SKM-1 (cell line): ENCODE data around the gene TEKT4.
"Not testable (repeated sequence)": the region's sequence is repeated elsewhere in the genome, so short reads cannot be mapped to it uniquely, and the experiment has no call there.

ENCODE experiments used
- DNase-seq: peaks from one replicate; lab custom pipeline; 2025; ENCODE audit not compliant: unreplicated experiment; lab: John Stamatoyannopoulos, UW

The TEKT4 gene

DNA sequence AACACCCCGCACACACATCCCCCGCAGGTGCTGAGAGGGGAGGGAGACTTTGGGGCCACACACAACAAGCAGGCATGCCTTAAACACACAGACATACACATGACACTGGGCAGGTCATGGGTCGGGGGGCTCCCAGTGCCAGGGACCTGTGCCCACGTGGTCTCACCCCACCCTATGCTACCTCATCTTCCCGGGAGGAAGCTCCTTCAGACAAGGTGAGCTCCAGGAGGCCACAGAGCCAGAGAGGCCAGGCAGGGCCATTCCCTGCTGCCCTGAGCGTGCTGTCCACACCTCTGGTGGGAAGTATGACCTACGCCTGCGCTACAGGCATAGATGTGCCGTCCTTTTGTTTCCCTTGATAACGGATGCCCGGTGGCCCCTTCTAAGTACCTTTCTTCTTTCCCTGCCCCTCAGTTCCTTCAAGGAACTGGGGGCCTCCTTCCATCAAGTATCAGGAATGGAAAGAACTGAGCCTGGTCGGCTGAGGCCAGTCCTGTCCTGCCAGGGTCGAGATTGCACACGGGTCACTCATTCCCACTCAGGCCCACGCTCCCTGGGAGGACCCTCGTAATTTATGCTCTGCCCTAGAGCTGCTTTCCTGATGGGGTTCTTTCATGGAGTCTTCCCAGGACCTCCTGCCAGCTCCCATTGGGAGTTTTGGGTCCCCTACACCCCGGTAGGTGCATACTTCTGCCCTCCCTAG is 4.7 kb downstream of the TEKT4 start:
- DNase-seq, result no peak

DNA sequence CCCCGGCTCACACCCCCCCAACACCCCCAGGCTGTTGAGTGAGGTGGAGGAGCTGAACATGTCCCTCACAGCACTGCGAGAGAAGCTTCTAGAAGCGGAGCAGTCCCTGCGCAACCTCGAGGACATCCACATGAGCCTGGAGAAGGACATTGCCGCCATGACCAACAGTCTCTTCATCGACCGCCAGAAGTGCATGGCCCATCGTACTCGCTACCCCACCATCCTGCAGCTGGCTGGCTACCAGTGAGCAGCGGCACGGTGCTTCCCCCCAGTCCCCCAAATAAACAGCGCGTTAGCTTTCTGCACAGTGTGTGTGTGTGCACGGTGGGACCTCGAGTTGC is 5.3 kb downstream of the TEKT4 start:
- DNase-seq, result no peak

DNA sequence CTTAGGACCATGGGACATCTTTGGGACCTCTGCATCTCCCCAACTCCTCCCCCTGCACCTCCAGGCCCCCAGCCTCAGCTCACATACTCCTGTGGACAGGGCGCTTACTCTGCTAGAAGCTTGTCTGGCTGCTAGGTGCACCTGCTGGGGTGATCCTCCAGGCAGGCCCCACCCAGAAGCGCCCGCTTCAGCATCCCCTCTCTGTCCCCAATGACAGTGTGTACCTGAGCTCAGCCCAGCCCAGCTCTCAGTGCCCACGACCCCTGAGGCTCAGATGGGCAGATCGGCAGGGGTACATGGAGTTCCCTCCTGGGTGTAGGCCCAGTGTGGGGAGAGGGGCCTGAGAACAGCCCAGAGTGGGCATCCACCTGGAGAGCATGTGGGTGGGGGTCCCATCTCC is 5.9 kb downstream of the TEKT4 start:
- DNase-seq, result no peak

DNA sequence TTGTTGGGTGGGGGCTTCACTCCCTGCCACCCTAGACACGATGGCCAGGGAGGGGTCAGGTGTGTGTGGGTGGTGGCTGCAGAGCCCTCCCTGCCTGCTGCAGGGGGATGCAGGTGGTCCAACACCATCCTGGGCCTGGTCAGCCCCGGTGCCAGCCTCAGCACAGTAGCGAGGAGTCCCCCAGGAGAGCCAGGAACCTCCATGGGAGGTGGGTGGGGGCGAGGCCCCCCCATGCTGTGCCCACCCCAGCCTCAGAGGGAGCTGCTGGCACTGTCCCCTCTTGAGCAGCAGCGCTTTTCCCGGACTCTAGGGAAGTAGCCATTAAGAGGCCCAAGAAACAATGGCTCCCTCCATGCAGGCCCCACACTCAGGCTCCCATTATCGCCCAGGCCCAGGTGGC is 7.3 kb downstream of the TEKT4 start:
- DNase-seq, result not testable (repeated sequence)

DNA sequence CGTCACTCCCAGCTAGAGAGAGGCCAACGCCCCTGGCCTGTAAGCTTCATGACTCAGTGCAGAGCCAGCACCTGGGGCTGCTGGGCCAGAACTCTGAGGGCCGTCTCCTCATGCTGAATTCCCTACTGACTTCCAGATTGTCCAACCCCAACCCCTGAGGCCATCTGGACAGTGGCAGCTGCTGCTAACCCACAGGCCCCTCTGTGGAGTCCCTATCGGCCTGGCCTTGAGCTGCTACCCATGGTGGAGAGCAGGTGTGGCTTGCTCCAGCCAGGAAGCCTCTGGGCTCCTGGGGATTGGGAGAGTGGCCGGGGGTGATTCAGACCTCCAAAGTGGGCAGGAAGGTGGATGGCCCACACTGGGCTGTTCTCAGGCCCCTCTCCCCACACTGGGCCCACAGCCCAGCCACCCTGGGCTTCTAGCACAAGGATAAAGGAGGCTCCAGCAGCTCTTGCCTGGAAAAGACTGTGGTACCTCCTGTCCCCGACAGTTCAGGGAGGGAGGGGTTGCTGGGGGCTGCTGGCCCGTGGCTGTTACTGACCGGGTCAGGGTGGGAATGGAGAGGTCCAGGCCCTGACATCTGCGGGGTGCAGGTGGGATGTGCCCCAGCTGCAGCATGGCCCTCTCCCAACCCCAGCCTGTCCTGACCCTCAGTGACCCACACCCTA is 8.2 kb downstream of the TEKT4 start:
- DNase-seq, result no peak

DNA sequence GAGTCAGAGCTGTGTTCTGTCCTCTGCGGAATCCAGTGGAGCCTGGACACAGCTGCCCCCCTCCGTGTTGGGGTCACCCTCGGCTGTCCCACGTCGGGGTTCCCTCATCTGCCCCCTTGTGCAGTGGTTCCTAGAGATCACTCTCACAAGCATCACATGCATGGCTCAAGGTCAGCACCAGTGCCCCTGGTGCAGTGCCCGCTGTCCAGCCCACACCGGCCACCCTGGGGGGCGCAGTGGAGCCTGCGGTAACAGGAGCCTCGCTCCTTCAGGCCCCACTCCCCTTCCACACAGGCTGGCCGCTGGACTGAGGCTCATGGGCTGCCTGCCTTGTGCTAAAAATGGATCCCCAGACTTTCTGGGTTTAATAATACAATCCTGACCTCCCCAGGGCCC is 8.8 kb downstream of the TEKT4 start:
- DNase-seq, result no peak

DNA sequence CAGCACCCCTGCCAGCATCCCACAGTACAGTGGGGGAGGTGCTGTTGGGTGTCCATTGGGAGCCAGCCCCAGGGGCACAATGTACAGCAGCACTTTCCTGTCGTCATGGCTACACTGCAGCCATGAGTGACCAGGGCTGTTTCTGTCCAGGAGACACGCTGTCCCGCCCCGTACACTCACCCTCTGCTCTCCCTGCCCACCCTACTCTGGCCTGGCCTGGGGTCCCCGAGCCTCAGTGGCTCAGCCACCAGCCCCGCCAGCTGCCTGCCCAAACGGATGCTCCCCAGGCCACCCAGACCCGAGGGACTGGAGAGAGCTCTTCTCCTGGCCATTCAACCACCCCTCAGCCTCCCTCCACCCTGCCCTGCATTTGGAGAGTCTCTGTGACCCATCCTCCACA is 9.3 kb downstream of the TEKT4 start:
- DNase-seq, result no peak

DNA sequence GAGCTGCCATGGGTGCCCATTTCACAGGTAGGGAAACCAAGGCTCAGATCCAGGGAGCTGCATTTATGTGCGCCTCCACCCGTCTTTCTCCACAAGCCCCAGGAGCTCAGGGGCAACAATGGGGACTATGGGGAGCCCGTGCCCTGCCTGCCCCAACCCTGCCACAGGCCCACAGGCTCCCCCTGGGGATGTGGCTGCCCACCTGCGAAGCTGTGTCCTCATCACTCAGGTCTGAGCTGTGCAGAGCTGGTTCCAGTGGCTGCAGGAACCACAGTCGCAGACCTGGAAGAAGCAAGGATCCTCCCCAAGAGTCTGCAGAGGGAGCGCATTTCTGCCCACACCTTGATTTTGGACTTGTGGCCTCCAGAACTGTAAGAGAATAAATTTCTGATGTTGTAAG is 9.8 kb downstream of the TEKT4 start:
- DNase-seq, result no peak

DNA sequence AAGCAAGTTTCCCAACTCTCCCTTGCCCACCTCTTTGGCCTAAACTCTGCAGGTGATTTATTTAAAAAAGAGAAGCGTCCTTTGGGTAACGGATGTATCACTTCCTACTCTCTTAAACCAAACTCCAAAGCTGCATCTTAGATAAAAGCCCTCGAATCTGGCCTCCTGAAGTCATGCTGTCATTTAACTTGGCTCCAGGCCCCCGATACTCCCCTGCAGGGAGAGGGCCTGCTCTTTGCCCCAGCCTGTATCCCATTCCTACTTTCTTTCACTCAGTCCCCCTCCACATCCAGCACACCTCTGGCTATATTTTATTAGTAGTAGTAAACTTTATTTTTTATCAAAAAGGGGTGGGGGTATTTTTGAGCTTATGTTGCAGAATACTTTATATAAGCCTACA is 19.0 kb downstream of the TEKT4 start:
- no peak for DNase-seq

DNA sequence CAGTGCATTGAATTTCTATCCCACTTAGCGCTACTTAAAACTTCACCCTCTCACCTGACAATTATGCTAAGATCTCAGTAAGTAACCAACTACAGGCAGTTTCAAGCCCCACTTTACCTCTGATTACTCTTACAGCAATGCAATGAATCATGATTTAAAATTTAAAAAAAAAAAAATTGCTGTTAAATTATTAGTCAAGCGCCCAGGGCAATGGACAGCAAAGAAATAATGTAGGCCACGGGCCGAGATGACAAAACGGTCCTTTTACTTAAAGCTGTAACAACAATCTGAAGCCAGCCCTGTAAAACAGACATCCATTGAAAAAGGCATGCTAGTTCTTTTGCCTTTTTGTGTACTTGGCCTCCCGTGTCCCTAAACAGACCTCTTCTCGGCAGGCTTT is 24.0 kb downstream of the TEKT4 start:
- not testable (repeated sequence) for DNase-seq

DNA sequence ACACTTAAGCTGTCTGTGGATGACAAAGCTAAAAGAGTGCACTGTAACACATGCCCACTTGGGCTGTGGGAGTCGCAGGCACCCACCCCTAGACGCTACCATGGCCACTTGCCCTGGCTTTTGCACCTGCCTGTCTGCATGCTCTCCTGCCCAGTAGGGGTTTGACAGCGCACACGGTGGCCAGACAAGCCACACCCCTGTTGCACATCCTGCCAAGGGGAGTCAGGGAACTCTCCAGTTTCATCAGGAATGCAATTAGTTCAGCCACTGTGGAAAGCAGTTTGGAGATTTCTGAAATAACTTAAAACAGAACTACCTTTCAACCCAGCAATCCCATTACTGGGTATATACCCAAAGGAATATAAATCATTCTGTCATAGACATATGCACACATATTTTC is 35.7 kb downstream of the TEKT4 start:
- not testable (repeated sequence) for DNase-seq

DNA sequence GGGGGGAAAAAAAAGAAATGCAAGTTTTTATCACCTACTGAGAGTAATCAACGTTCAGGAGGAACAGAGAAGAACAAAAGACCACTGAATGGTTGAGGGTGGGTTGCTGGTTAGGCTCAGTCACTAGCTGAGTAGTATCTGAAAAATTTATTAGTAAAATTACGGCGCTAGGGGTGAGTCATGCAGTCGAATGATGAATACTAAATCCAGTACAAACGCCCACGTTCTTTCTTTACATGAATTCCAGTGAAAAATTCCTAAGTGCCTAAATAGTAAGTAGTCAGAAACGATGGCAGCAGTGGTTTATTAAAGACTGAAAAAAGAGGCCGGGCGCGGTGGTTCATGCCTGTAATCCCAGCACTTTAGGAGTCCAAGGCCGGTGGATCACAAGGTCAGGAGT is 52.0 kb downstream of the TEKT4 start:
- DNase-seq, result no peak

DNA sequence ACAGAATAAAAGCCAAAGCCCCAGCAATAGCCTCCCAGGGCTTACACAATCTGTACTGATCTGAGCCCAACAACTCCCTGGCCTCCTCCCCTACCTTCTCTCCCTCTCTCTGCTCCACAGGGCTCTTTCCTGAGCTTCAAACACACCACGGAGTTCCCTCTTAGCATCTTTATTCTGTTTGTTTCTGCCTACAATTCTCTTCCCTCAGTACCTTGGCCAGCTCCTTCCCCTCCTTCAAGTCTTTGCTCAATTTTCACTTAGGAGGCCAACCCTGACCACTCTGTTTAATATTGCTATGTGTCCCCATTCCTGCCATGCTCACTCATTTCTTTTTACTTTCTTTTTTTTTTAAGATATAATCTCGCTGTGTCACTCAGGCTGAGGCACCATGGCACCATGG is 53.8 kb downstream of the TEKT4 start:
- DNase-seq, result not testable (repeated sequence)
